HCT116 (cell line): ENCODE results near the gene DPYSL5. TPM values are rescaled to one million over a fixed set of nuclear protein-coding genes. Genes with fewer than 3 reads are reported as not detected.

Experiments
- ATAC-seq: fragments of 200-7000 bp; cut with Tn5 transposase; 2 replicates; pipeline ENCODE4 v1.9.1; 2020; ENCODE audit warnings: mild to moderate bottlenecking, moderate library complexity
- BruUV-seq: library from RNA; stranded (reverse); fragments of 400-500 nt; replicated peaks from 2 replicates; lab custom pipeline; 2021; lab: Mats Ljungman, UMichigan
- CTCF ChIA-PET: fragments of 300-600 bp; sonication (Branson Sonifier 250); formaldehyde crosslinking; loops from one replicate; lab custom pipeline; 2021; ENCODE audit warnings: antibody characterized with exemption; lab: Charles Lee
- POLR2A ChIA-PET: fragments of 300-600, 350-600 bp; sonication (Branson Sonifier 250); formaldehyde crosslinking; loops from one replicate; lab custom pipeline; 2021; ENCODE audit warnings: antibody characterized with exemption; lab: Charles Lee
- RAD21 ChIA-PET, 2 experiments: fragments of 300-600 bp; sonication (Branson Sonifier 250); formaldehyde crosslinking; loops; one replicate each; lab custom pipeline; 2023; ENCODE audit warnings: low total read pairs in 2 of 2; ENCODE audit not compliant: uncharacterized antibody in 2 of 2, unreplicated experiment in 2 of 2, low non-redundant PET in 1 of 2; lab: Charles Lee
- DNase-seq: peaks from one replicate; pipeline ENCODE4 v3.0.0-alpha.2; 2010; ENCODE audit warnings: low read depth, low spot score
- H2AFZ ChIP-seq: fragments of 200-600 bp; shearing (Covaris generic), sonication (generic); 2 replicates; pipeline ENCODE4 v1.6.1; 2017; ENCODE audit warnings: low read depth, mixed run types, mixed read lengths, antibody characterized with exemption, low read length; ENCODE audit not compliant: poor library complexity, severe bottlenecking
- H3K27ac ChIP-seq: 2 replicates; pipeline ENCODE4 v1.5.1; 2012; ENCODE audit warnings: low read depth, low read length
- H3K27me3 ChIP-seq: fragments of 200-600 bp; sonication (generic); 2 replicates; pipeline ENCODE4 v1.6.1; 2016; ENCODE audit warnings: mixed run types, low read length, mixed read lengths; ENCODE audit not compliant: insufficient read depth
- H3K36me3 ChIP-seq, 2 experiments: fragments of 200-500 bp in 1 of 2; fragments of 200-600 bp in 1 of 2; sonication (Bioruptor generic) in 1 of 2; sonication (generic) in 1 of 2; 2 replicates each; pipeline versions ENCODE4 v1.5.1 to v1.6.1; 2014 to 2016; ENCODE audit warnings: low read length in 2 of 2, inconsistent platforms in 1 of 2, mixed read lengths in 1 of 2, mixed run types in 1 of 2; ENCODE audit not compliant: insufficient read depth in 2 of 2, control insufficient read depth in 1 of 2
- H3K4me1 ChIP-seq, 2 experiments: fragments of 200-600 bp in 1 of 2; sonication (generic) in 1 of 2; 2 replicates each; pipeline versions ENCODE4 v1.5.1 to v1.6.1; 2012 to 2017; ENCODE audit warnings: low read length in 2 of 2, inconsistent platforms in 1 of 2, mild to moderate bottlenecking in 1 of 2, mixed read lengths in 1 of 2, mixed run types in 1 of 2, moderate library complexity in 1 of 2; ENCODE audit not compliant: insufficient read depth in 2 of 2, control insufficient read depth in 1 of 2
- H3K4me2 ChIP-seq: fragments of 200-600 bp; sonication (generic); 2 replicates; pipeline ENCODE4 v1.6.1; 2017; ENCODE audit warnings: mixed run types, low read length, mixed read lengths
- H3K4me3 ChIP-seq, 2 experiments: fragments of 200-600 bp in 1 of 2; sonication (generic) in 1 of 2; replicated peaks in 1 of 2; 2 replicates each; pipeline ENCODE4 v1.5.1; 2011 to 2016; ENCODE audit warnings: low read length in 2 of 2, control low read depth in 1 of 2, low read depth in 1 of 2, mild to moderate bottlenecking in 1 of 2, mixed read lengths in 1 of 2, mixed run types in 1 of 2
- H3K79me2 ChIP-seq: fragments of 200-600 bp; sonication (generic); 2 replicates; pipeline ENCODE4 v1.6.1; 2017; ENCODE audit warnings: mild to moderate bottlenecking, mixed run types, low read length, moderate library complexity, mixed read lengths; ENCODE audit not compliant: insufficient read depth
- H3K9ac ChIP-seq: fragments of 200-600 bp; sonication (generic); 2 replicates; pipeline ENCODE4 v1.6.1; 2016; ENCODE audit warnings: low read length, mixed read lengths
- H3K9me2 ChIP-seq: fragments of 200-600 bp; sonication (generic), shearing (Covaris generic); 2 replicates; pipeline ENCODE4 v1.6.1; 2017; ENCODE audit warnings: mixed run types, mild to moderate bottlenecking, moderate library complexity; ENCODE audit not compliant: insufficient read depth
- H3K9me3 ChIP-seq, 2 experiments: fragments of 200-500 bp in 1 of 2; fragments of 200-600 bp in 1 of 2; sonication (Bioruptor generic) in 1 of 2; sonication (generic) in 1 of 2; 2 replicates each; pipeline ENCODE4 v1.6.1; 2014 to 2017; ENCODE audit warnings: low read length in 2 of 2, mixed read lengths in 2 of 2, inconsistent platforms in 1 of 2, low read depth in 1 of 2, mild to moderate bottlenecking in 1 of 2, mixed run types in 1 of 2, moderate library complexity in 1 of 2; ENCODE audit not compliant: control insufficient read depth in 1 of 2, insufficient read depth in 1 of 2
- H4K20me1 ChIP-seq: fragments of 200-600 bp; sonication (generic), shearing (Covaris generic); 2 replicates; pipeline ENCODE4 v1.6.1; 2017; ENCODE audit warnings: mixed run types, mild to moderate bottlenecking, moderate library complexity; ENCODE audit not compliant: insufficient read depth
- ATF3 ChIP-seq: IDR thresholded peaks from 2 replicates; pipeline ENCODE4 v1.6.1; 2012
- CBX3 ChIP-seq: IDR thresholded peaks from 2 replicates; pipeline ENCODE4 v1.6.1; 2012; ENCODE audit warnings: low read depth
- CEBPB ChIP-seq: IDR thresholded peaks from 2 replicates; pipeline ENCODE4 v1.6.1; 2012; ENCODE audit warnings: low read depth
- CTCF ChIP-seq, 3 experiments: fragments of 200-600 bp in 1 of 3; sonication (generic) in 1 of 3; IDR thresholded peaks in 2 of 3; conservative IDR thresholded peaks in 1 of 3; 2 replicates each; pipeline ENCODE4 v1.5.1; 2012 to 2017; ENCODE audit warnings: low read depth in 2 of 3, low read length in 2 of 3, antibody characterized with exemption in 1 of 3, borderline replicate concordance in 1 of 3, control low read depth in 1 of 3, mild to moderate bottlenecking in 1 of 3, mixed read lengths in 1 of 3, mixed run types in 1 of 3, moderate library complexity in 1 of 3; ENCODE audit not compliant: insufficient read depth in 1 of 3
- EGR1 ChIP-seq: IDR thresholded peaks from 2 replicates; pipeline ENCODE4 v1.6.1; 2012; ENCODE audit warnings: low read depth
- ELF1 ChIP-seq: IDR thresholded peaks from 2 replicates; pipeline ENCODE4 v1.6.1; 2012; ENCODE audit warnings: low read depth, borderline replicate concordance
- EZH2 ChIP-seq: fragments of 200-600 bp; sonication (generic); IDR thresholded peaks from 2 replicates; pipeline ENCODE4 v1.6.1; 2017; ENCODE audit warnings: antibody characterized with exemption, mixed run types
- EZH2phosphoT487 ChIP-seq: fragments of 200-600 bp; IDR thresholded peaks from 2 replicates; pipeline ENCODE4 v1.6.1; 2018; ENCODE audit warnings: antibody characterized with exemption, borderline replicate concordance
- FOSL1 ChIP-seq: IDR thresholded peaks from 2 replicates; pipeline ENCODE4 v1.6.1; 2012; ENCODE audit warnings: low read depth
- MAX ChIP-seq: IDR thresholded peaks from 2 replicates; pipeline ENCODE4 v1.6.1; 2012
- POLR2A ChIP-seq: IDR thresholded peaks from 2 replicates; pipeline ENCODE4 v1.7.0; 2011; ENCODE audit warnings: borderline replicate concordance; ENCODE audit not compliant: insufficient read depth, insufficient read length; ENCODE audit errors: extremely low read depth
- POLR2AphosphoS5 ChIP-seq: IDR thresholded peaks from 2 replicates; pipeline ENCODE4 v1.6.1; 2011; ENCODE audit warnings: mild to moderate bottlenecking, low read depth, low read length, moderate library complexity
- RAD21 ChIP-seq: IDR thresholded peaks from 2 replicates; pipeline ENCODE4 v1.6.1; 2012; ENCODE audit warnings: low read depth, mild to moderate bottlenecking
- TCF7L2 ChIP-seq: IDR thresholded peaks from 2 replicates; pipeline ENCODE4 v1.7.0; 2011; ENCODE audit warnings: borderline replicate concordance, inconsistent platforms; ENCODE audit not compliant: insufficient read depth, insufficient read length; ENCODE audit errors: extremely low read depth
- YY1 ChIP-seq: IDR thresholded peaks from 2 replicates; pipeline ENCODE4 v1.6.1; 2011; ENCODE audit warnings: low read length, low read depth, moderate library complexity, mild to moderate bottlenecking; ENCODE audit not compliant: insufficient replicate concordance; ENCODE audit errors: extremely low read depth
- ZFX ChIP-seq: fragments of 450-650 bp; IDR thresholded peaks from 2 replicates; pipeline ENCODE4 v1.6.1; 2017
- intact Hi-C: fragments of 100-400 bp; cut with micrococcal nuclease; formaldehyde crosslinking; loops from 2 replicates; pipeline ENCODE4 v1.10.0; 2022
- total RNA-seq: library from RNA; stranded (reverse); gene quantifications from one replicate; pipeline ENCODE4 v1.2.1, GENCODE V29; 2021; ENCODE audit not compliant: unreplicated experiment

DPYSL5 gene
- total RNA-seq, 1 experiment from 2014 or later: 8.4 TPM

GRCh38 chr2:26892922-26893524 is 45.1 kb downstream of the DPYSL5 start:
- H3K27ac ChIP-seq: no peak overlapping the region
- H3K4me1 ChIP-seq: peaks cover 0 to 5% of the 10 kb centered on the region in 2 experiments; a peak in 1 of 4 replicates
- no peak overlapping the region for H3K9ac ChIP-seq
- no TSS peak for BruUV-seq
- no peak for TF ChIP-seq CTCF (IDR thresholded peaks at IDR 0.05 in 2 of 3, conservative IDR thresholded peaks at IDR 0.05 in 1 of 3; ENCODE audit: borderline replicate concordance in 1 of 3, insufficient read depth in 1 of 3, low read depth in 2 of 3, low read length in 2 of 3)
- TF ChIP-seq POLR2A: no peak
- no peak for TF ChIP-seq POLR2AphosphoS5
- TF ChIP-seq ATF3: no peak
- intact Hi-C loops: no loop called here
- DNase-seq: no peak
- H2AFZ ChIP-seq: no peak overlapping the region
- no peaks in the 10 kb centered on the region for H3K79me2 ChIP-seq
- no peaks in the 10 kb centered on the region for H4K20me1 ChIP-seq
- ATAC-seq: no peak
- no peaks in the 10 kb centered on the region for H3K27me3 ChIP-seq
- ChIA-PET POLR2A (no interaction called here), RAD21 (no interaction called here), CTCF (no interaction called here)
- no peak overlapping the region for H3K4me2 ChIP-seq
- H3K36me3 ChIP-seq: no peaks in the 10 kb centered on the region
- H3K9me3 ChIP-seq: no peaks in the 10 kb centered on the region; a peak in 1 of 4 replicates
- no peak overlapping the region for H3K4me3 ChIP-seq
- H3K9me2 ChIP-seq: no peaks in the 10 kb centered on the region

- no peaks in the 10 kb centered on the region for H3K79me2 ChIP-seq
- BruUV-seq: no TSS peak
- H3K4me1 ChIP-seq: peaks cover 0 to 5% of the 10 kb centered on the region in 2 experiments; a peak in 1 of 4 replicates
- no peaks in the 10 kb centered on the region; a peak in 1 of 4 replicates for H3K9me3 ChIP-seq
- no peaks in the 10 kb centered on the region for H3K27me3 ChIP-seq
- no peak overlapping the region for H3K27ac ChIP-seq
- ChIA-PET CTCF (no interaction called here), POLR2A (no interaction called here), RAD21 (no interaction called here)
- no peaks in the 10 kb centered on the region for H4K20me1 ChIP-seq
- DNase-seq (no peak), ATAC-seq (no peak)
- intact Hi-C loops: no loop called here
- H3K9ac ChIP-seq: no peak overlapping the region
- H2AFZ ChIP-seq: no peak overlapping the region
- H3K4me2 ChIP-seq: no peak overlapping the region
- H3K9me2 ChIP-seq: no peaks in the 10 kb centered on the region
- H3K36me3 ChIP-seq: no peaks in the 10 kb centered on the region
- no peak overlapping the region for H3K4me3 ChIP-seq
- TF ChIP-seq CTCF (IDR thresholded peaks at IDR 0.05 in 2 of 3, conservative IDR thresholded peaks at IDR 0.05 in 1 of 3; ENCODE audit: borderline replicate concordance in 1 of 3, insufficient read depth in 1 of 3, low read depth in 2 of 3, low read length in 2 of 3) (no peak), MAX (no peak), FOSL1 (no peak), EGR1 (no peak), ELF1 (no peak), TCF7L2 (no peak), CEBPB (no peak), POLR2AphosphoS5 (no peak), RAD21 (no peak), CBX3 (no peak), EZH2phosphoT487 (no peak), ZFX (no peak), EZH2 (no peak), YY1 (no peak)
Observed at GRCh38 chr2:26894136-26894535, 46.2 kb downstream of the DPYSL5 start.
